ENCODE measurements around the gene IFT43.
A peak's percentile ranks its signal among the peaks of the same experiment; 100 is the strongest.

IFT43 gene

DNA sequence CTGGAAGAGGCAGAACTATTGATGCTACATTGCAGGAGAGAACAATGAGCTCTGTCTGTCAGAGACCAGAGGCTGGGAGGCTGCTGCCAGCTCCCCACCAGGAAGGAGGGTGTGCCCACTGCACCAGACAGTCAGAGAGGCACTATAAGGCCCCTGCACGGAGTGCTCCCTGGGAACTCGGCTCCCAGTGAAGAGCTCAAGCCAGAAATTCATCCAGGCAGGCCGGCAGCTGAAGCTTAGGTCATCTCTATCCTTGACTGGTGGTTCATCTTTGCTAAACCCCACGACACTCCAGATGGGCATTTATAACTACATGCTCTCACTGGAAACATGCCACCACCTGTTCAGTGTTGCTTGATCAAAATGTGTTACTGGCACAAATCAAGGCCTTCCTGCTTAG is 101.1 kb downstream of the IFT43 start:
- no peak for DNase-seq (ENCODE audit: extremely low read depth, low read depth)
- TF ChIP-seq, protein P1, sequence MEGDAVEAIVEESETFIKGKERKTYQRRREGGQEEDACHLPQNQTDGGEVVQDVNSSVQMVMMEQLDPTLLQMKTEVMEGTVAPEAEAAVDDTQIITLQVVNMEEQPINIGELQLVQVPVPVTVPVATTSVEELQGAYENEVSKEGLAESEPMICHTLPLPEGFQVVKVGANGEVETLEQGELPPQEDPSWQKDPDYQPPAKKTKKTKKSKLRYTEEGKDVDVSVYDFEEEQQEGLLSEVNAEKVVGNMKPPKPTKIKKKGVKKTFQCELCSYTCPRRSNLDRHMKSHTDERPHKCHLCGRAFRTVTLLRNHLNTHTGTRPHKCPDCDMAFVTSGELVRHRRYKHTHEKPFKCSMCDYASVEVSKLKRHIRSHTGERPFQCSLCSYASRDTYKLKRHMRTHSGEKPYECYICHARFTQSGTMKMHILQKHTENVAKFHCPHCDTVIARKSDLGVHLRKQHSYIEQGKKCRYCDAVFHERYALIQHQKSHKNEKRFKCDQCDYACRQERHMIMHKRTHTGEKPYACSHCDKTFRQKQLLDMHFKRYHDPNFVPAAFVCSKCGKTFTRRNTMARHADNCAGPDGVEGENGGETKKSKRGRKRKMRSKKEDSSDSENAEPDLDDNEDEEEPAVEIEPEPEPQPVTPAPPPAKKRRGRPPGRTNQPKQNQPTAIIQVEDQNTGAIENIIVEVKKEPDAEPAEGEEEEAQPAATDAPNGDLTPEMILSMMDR (IDR thresholded peaks at IDR 0.05; ENCODE audit: low read depth, low read length): no peak

GRCh38 chr14:76088326-76088725 is 102.8 kb downstream of the IFT43 start:
- no peak for DNase-seq (ENCODE audit: extremely low read depth, low read depth)
- TF ChIP-seq, protein P1 (IDR thresholded peaks at IDR 0.05; ENCODE audit: low read depth, low read length): no peak

DNA sequence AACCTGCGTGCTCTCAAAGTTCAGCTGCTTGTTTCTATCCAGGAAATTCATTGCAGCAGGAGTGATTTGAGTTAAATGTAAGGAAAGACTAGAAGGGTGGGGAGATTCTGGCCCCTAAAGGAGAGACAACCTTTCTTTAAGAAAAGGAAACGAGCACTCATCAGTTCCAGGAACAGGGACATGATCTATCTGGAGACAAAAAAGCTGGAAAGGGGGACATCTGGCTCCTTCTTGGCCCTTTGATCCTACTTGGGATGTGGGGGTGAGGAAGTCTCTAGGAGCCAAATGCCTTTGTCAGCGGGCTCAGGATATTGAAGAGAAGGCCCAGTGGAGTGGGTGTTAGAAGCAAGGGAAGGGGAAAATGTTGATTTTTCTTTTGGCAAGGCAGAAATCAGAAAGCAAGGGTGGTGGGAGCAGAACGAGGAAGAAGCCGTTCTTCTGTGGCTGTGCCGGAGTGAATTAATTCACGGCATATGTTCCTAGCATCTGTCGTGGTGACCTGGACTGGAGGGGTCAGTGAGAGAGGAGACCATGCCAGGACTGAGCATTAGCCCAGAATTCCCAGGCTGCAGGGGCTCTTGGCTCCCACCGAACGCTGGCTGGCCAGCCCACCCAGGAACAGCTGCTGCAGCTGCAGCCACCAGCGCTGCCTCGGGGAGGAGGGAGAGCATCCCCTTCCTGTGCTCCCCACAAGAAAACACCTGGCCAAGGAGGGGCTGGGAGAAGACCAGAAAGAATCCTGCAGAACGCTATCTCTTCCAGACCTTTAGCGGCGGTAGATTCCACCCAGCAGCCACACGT is 103.4 kb downstream of the IFT43 start:
- TF ChIP-seq, protein P1 (IDR thresholded peaks at IDR 0.05; ENCODE audit: low read depth, low read length): no peak

GRCh38 chr14:76089575-76089974 is 104.0 kb downstream of the IFT43 start:
- no peak for DNase-seq (ENCODE audit: extremely low read depth, low read depth)
- TF ChIP-seq, protein P1 (IDR thresholded peaks at IDR 0.05; ENCODE audit: low read depth, low read length): no peak

More for the DNA sequence above, 103.4 kb downstream of the IFT43 start:
- DNase-seq (ENCODE audit: extremely low read depth, low read depth): no peak

- TF ChIP-seq, protein P1 (IDR thresholded peaks at IDR 0.05; ENCODE audit: low read depth, low read length): peak; percentile 33
- DNase-seq (ENCODE audit: extremely low read depth, low read depth): no peak
Measured at GRCh38 chr14:76090616-76091391, 105.2 kb downstream of the IFT43 start.

DNA sequence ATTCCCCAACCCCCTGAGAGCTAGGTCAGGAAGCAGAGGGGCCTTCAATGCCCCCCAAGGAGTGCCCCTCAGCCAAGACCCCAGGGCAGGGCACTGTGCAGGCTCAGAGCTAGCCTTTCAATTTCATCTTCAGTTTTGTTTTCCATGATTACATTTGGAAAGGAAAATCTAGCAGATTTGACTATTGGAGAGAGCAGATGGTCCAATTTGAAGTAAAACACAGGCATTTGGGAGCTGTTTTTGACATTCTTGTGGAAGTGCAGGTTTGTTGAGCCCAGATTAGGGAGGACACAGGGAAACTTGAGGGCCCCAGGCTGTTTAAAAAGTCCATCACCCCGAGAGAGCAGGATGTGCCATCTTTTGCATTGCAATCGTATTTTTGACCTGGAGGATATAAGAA is 107.5 kb downstream of the IFT43 start:
- TF ChIP-seq, protein P1 (IDR thresholded peaks at IDR 0.05; ENCODE audit: low read depth, low read length): no peak
- no peak for DNase-seq (ENCODE audit: extremely low read depth, low read depth)

- TF ChIP-seq, protein P1 (IDR thresholded peaks at IDR 0.05; ENCODE audit: low read depth, low read length): no peak
- no peak for DNase-seq (ENCODE audit: extremely low read depth, low read depth)
Measured at GRCh38 chr14:76096257-76096656, 110.7 kb downstream of the IFT43 start.
